Immature natural killer cell (primary cell): ENCODE data around the gene BAIAP2L1. TPM values are rescaled to one million over a fixed set of nuclear protein-coding genes. Genes with fewer than 3 reads are reported as not detected.

Experiments
- DNase-seq, 3 donors: peaks; one replicate each; pipeline ENCODE4 v3.0.0; 2022; ENCODE audit warnings: mixed read lengths in 1 of 3
- H3K27ac Mint-ChIP-seq, 6 donors: one replicate each; pipeline ENCODE4 v1.8.0; 2020; ENCODE audit warnings: mixed read lengths in 6 of 6, mild to moderate bottlenecking in 5 of 6, inconsistent platforms in 4 of 6, moderate library complexity in 3 of 6
- H3K27me3 Mint-ChIP-seq, 3 donors: one replicate each; pipeline ENCODE4 v1.8.0; 2020 to 2021; ENCODE audit warnings: low read depth in 3 of 3, mild to moderate bottlenecking in 3 of 3, mixed read lengths in 3 of 3, moderate library complexity in 3 of 3, inconsistent platforms in 1 of 3
- H3K36me3 Mint-ChIP-seq, 3 donors: one replicate each; pipeline ENCODE4 v1.8.0; 2020; ENCODE audit warnings: mixed read lengths in 3 of 3, inconsistent platforms in 2 of 3, mild to moderate bottlenecking in 2 of 3
- H3K4me1 Mint-ChIP-seq, 2 donors: one replicate each; pipeline ENCODE4 v1.8.0; 2020; ENCODE audit warnings: inconsistent platforms in 2 of 2, mild to moderate bottlenecking in 2 of 2, mixed read lengths in 2 of 2, moderate library complexity in 1 of 2
- H3K4me3 Mint-ChIP-seq, 5 donors: one replicate each; pipeline ENCODE4 v1.8.0; 2020; ENCODE audit warnings: mild to moderate bottlenecking in 5 of 5, mixed read lengths in 5 of 5, inconsistent platforms in 3 of 5, moderate library complexity in 3 of 5
- H3K9me3 Mint-ChIP-seq, 6 donors: one replicate each; pipeline ENCODE4 v1.8.0; 2020; ENCODE audit warnings: mild to moderate bottlenecking in 6 of 6, mixed read lengths in 6 of 6, inconsistent platforms in 4 of 6, moderate library complexity in 3 of 6
- polyA plus RNA-seq, 3 donors: library from polyadenylated mRNA; unstranded; fragments of 300-500 nt; fragmentation: Illumina TruSeq; gene quantifications; one replicate each; pipeline ENCODE4 v1.2.3, GENCODE V29; 2021

The BAIAP2L1 gene
- polyA plus RNA-seq, 3 donors from 2014 or later, result 0.24 to 0.29 (median 0.28) TPM

DNA sequence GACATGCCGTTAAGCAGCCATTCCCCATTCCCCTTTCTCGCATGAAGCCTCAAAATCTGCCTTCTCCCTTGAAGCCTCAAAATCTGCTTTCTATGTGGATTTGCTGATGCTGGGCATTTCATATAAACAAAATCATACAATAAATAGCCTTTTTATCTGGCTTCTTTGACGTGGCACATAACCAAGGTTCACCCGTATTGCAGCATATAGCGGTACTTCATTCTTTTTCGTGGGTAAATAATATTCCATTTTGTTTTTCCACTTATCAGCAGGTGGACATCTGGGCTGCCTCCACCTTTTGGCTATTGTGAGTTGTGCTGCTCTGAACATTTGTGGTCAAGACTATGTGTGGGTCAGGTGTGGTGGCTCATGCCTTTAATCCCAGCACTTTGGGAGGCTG is 62.4 kb downstream of the BAIAP2L1 start:
- no peak overlapping the region for H3K27ac Mint-ChIP-seq
- H3K36me3 Mint-ChIP-seq, result no peaks in the 10 kb centered on the region
- peaks cover 0 to 2% (median 0%) of the 10 kb centered on the region in 3 donors for H3K27me3 Mint-ChIP-seq
- no peak for DNase-seq
- H3K4me1 Mint-ChIP-seq, result no peaks in the 10 kb centered on the region
- no peak overlapping the region for H3K4me3 Mint-ChIP-seq
- H3K9me3 Mint-ChIP-seq, result peaks cover 0 to 7% (median 0%) of the 10 kb centered on the region in 6 donors

DNA sequence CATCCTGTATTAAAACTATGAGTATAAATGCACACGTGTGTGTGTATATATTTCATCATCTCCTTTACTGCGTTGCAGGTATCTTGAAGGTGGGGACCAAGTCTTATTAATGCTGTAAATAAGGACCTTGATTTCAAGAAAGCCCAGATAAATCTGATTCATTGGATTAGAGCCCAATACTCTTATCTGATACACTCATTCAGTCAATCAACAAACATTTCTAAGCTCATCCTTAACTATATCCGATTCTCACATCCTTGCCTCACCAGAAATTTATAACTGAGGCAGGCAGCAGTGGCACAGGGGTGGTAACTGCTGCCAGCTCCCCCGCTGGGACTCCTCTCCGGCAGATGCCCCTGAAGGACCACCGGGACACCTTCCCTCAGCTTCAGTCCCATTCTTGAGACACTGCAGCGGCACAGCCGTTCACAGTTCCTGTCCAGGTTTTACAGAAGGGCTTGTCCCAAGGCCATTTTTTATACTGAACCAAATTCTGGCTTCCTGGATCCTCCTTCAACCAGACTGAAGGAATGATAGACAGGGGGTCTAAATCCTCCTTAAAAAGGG is 65.4 kb downstream of the BAIAP2L1 start:
- H3K27ac Mint-ChIP-seq, result no peak overlapping the region
- no peak overlapping the region for H3K4me3 Mint-ChIP-seq
- DNase-seq, result no peak
- H3K36me3 Mint-ChIP-seq, result no peaks in the 10 kb centered on the region
- H3K27me3 Mint-ChIP-seq, result peaks cover 0 to 1% (median 0%) of the 10 kb centered on the region in 3 donors
- peaks cover 0 to 7% (median 0%) of the 10 kb centered on the region in 6 donors for H3K9me3 Mint-ChIP-seq
- H3K4me1 Mint-ChIP-seq, result no peaks in the 10 kb centered on the region

DNA sequence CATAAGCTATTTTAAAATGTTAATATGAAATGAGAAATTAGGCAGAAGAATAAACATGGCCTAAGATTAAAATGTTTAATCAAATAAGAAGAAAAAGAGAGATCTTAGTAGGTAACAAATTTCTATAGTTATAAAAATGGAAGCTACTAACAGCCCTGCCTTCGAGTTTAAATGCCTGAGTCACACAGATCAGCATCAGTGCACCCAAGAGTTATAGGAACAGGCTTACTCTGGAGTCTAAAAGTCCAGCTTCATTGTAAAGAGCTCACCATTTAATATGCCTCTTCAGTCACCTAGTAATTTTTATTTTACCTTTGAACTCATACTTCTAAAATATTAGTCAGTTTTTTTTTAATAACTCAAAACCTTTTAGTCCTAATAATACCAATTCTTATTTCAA is 66.8 kb downstream of the BAIAP2L1 start:
- Mint-ChIP-seq H3K4me1 (no peaks in the 10 kb centered on the region), H3K9me3 (peaks cover 0 to 2% (median 0%) of the 10 kb centered on the region in 6 donors), H3K36me3 (no peaks in the 10 kb centered on the region), H3K27ac (no peak overlapping the region), H3K27me3 (peaks cover 0 to 4% (median 0%) of the 10 kb centered on the region in 3 donors), H3K4me3 (no peak overlapping the region)
- no peak for DNase-seq

DNA sequence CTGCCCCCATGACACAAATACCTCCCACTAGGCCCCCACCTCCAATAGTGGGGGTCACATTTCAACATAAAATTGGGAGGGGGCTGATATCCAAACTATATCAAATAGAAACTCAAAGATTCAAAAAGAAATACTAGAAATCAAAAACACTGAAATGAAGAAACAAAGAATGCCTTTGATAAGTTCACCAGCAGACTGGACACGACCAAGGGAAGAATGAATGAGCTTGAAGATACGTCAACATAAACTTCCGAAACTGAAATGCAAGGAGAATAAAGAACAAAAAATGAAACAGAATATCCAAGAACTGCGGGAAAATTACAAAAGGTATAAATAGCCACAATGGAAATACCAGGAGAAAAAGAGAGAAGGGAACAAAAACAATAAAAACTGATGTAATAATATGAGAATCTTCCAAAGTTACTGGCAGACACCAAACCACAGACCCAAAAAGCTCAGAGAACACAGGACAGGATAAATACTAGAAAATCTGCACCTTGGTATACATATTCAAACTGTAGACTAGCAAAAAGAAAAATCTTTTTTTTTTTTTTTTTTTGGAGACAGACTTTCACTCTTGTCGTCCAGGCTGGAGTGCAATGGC is 69.9 kb downstream of the BAIAP2L1 start:
- peaks cover 0 to 7% (median 4%) of the 10 kb centered on the region in 3 donors for H3K27me3 Mint-ChIP-seq
- no peak overlapping the region for H3K4me3 Mint-ChIP-seq
- no peak for DNase-seq
- no peaks in the 10 kb centered on the region for H3K4me1 Mint-ChIP-seq
- H3K9me3 Mint-ChIP-seq, result no peaks in the 10 kb centered on the region
- H3K27ac Mint-ChIP-seq, result no peak overlapping the region
- H3K36me3 Mint-ChIP-seq, result no peaks in the 10 kb centered on the region

DNA sequence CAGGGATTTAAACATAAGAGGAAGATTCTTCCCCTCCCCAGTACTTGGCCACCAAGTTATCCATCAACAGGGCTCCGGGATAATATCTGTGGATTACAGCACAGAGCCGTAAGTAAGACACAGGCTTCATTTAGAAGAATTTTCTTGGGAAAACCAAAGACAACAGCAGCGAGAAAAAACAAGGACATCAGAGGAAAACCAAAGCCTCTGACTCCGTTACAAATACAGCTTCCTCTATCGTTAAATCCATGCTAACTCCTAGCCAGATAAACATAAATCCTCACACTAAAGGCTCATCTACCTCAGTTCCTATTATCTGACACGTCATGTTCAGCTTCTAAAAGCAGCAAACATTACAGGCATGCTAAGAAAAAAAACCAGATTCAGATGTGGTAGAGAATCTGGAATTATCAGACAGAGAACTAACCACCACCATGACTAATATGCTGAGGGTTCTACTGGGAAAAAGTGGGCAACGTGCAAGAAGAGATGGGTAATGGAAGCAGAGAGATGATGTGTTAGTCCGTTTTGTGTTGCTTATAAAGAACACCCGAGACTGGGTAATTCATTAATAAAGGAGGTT is 71.0 kb downstream of the BAIAP2L1 start:
- Mint-ChIP-seq H3K27ac (no peak overlapping the region), H3K9me3 (no peaks in the 10 kb centered on the region), H3K4me3 (no peak overlapping the region), H3K27me3 (peaks cover 0 to 7% (median 4%) of the 10 kb centered on the region in 3 donors), H3K36me3 (no peaks in the 10 kb centered on the region), H3K4me1 (no peaks in the 10 kb centered on the region)
- no peak for DNase-seq

DNA sequence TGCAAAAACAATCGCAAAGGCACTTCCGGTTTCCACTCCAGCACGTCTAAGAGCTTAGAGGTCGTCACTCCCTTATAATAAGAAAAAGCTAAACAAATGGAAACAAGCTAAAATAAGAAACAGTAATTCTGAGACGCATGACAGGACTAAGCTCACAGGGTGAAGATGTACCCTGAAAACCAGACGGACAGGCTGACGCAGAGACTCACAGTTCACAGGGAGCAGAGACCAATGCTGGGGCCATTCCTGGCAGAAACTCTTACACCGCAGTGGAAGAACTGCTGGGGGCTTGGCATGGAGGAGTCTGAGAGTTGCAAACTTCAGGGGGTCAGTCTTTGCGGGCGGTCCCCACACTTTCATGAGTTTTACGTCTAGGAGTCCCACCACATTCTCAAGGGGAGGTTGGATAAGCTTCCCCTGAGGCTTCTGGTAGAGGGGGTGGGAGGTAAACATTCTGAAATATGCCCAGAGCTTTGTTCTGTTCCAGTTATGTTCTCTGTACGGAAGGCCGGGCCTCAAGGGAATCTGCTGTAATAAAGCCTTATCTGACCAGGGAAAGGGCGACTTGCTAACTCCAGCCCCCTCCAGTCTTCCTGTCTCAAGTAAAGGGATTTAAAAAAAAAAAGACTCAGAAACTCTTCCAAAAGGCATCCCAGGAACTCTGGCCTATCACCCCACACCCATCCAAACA is 71.6 kb downstream of the BAIAP2L1 start:
- no peaks in the 10 kb centered on the region for H3K4me1 Mint-ChIP-seq
- H3K27me3 Mint-ChIP-seq, result peaks cover 0 to 9% (median 4%) of the 10 kb centered on the region in 3 donors

DNA sequence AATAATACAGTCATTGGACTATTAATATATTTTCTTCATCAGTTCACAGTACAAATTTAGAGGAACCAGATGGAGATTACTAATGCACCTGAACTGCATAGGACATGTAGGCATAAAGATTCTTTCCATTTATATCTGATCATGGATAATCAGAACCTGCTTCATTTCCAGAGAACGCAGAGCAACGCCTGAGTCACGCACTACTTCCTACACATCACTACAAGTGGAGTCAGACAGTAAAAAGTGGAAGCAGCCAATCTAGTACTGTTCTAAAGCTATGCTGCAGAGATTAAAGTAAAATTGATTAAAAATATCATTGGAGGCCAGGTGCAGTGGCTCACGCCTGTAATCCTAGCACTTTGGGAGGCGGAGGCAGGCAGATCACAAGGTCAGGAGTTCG is 76.1 kb downstream of the BAIAP2L1 start:
- no peaks in the 10 kb centered on the region for H3K36me3 Mint-ChIP-seq
- no peak for DNase-seq
- H3K9me3 Mint-ChIP-seq, result no peaks in the 10 kb centered on the region
- H3K4me3 Mint-ChIP-seq, result no peak overlapping the region
- no peak overlapping the region for H3K27ac Mint-ChIP-seq
- no peaks in the 10 kb centered on the region for H3K4me1 Mint-ChIP-seq
- peaks cover 0 to 19% (median 6%) of the 10 kb centered on the region in 3 donors for H3K27me3 Mint-ChIP-seq

More for the DNA sequence above, 71.6 kb downstream of the BAIAP2L1 start:
- Mint-ChIP-seq H3K4me3 (no peak overlapping the region), H3K36me3 (no peaks in the 10 kb centered on the region), H3K9me3 (no peaks in the 10 kb centered on the region), H3K27ac (no peak overlapping the region)
- no peak for DNase-seq

DNA sequence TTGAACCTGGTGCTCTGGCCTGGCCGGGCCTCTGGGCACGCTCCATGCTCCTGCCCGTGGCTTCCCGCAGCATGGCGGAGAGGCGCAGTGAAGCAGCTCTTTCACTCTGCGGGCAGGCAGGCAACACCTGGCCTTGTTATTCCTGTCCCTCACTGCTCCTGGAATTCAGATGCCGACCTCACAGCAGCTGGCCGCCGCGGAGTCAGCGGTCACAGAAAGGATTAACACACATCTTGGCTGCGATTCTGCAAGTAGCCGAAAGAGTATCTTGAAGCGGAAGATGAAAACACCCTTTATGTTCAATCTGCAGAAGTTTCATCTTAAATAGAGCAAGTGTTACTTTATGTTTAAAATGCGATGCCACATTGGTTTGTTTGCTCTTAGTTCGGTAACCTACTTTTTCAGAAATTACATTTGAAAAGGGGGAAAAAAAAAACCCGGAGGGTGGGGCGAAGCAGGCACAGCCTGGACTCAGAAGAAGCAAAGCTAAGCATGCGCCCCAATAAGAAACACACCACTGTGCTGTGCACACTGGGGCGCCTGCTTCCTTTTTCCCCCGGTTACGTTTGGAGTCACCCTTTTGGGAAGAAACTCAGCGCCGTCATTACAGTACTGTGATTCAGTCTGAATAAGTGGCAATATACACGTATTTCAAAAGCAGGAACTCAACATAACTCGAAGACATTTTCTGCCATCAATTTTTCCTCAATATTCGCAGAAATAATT is 77.1 kb downstream of the BAIAP2L1 start:
- H3K4me1 Mint-ChIP-seq, result no peaks in the 10 kb centered on the region
- no peak overlapping the region for H3K4me3 Mint-ChIP-seq
- no peaks in the 10 kb centered on the region for H3K9me3 Mint-ChIP-seq
- H3K27me3 Mint-ChIP-seq, result peaks cover 0 to 18% (median 6%) of the 10 kb centered on the region in 3 donors
- no peaks in the 10 kb centered on the region for H3K36me3 Mint-ChIP-seq
- no peak overlapping the region for H3K27ac Mint-ChIP-seq
- no peak for DNase-seq

DNA sequence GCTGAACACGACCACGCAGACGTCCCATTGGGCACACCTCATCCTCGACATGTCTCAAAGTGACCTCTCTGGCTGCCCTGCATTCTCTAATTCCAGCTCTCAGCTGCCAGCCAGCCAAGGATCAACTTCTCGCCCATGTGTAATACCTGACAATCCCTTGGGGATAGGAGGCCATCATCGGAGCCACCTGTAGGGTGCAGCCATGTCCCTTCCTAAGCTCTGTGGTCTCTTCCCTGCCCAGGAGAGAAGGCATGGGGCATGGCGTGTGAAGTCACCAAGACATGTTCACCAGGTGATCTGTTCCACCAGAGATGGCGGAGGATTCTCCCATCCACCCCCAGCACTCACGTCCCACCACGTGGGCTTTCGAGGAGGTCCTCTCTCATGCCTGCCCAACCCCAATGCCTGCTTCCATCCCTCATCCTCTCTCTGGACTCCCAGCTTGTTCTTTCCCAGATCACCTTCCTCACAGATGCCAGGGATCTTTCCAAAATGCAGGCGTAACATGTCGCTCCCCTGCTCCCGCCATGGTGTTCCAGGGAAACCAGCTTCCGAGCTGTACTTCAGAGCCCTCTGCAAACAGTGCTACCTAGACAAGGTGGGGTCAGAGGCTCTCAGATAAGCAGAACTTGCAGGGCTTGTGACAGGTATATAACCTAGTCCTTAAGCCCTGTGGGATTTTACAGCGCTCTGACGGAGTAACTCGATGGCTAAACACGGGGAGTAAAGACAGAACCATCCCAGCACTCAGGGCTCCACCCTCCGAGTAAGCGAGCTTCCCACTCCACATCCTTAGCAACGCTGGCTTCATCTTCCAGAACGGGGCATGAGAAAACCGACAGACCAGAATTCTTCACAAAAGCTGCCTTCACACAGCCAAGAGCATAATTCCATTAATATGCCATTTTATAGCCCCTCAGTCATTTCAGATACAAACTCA is 78.3 kb downstream of the BAIAP2L1 start:
- H3K27ac Mint-ChIP-seq, result no peak overlapping the region
- peaks cover 0 to 16% (median 6%) of the 10 kb centered on the region in 3 donors for H3K27me3 Mint-ChIP-seq
- H3K36me3 Mint-ChIP-seq, result no peaks in the 10 kb centered on the region
- H3K4me1 Mint-ChIP-seq, result no peaks in the 10 kb centered on the region
- H3K4me3 Mint-ChIP-seq, result no peak overlapping the region
- peaks cover 0 to 2% (median 0%) of the 10 kb centered on the region in 6 donors for H3K9me3 Mint-ChIP-seq
- DNase-seq, result no peak

DNA sequence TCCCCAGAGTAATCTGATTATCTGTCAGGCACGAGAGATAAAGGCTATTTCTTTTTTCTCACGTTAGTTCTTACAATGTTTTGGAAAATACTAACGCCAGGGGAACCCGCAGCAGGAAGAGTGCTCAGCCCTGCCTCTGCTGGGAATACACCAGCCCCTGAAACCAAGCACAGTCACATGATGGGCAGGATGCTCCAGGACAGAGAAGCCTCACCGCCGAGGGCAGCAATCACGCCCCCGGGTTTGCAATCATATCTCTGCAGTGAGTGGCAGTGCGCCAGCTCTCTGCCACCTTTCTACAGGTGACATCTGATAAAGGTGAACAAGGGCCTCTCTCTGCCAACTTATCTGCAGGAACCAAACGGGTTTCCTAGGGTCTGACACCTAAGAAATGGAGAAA is 79.6 kb downstream of the BAIAP2L1 start:
- no peaks in the 10 kb centered on the region for H3K4me1 Mint-ChIP-seq
- H3K9me3 Mint-ChIP-seq, result peaks cover 0 to 2% (median 0%) of the 10 kb centered on the region in 6 donors
- no peak overlapping the region for H3K27ac Mint-ChIP-seq
- DNase-seq, result no peak
- no peaks in the 10 kb centered on the region for H3K36me3 Mint-ChIP-seq
- H3K27me3 Mint-ChIP-seq, result peaks cover 0 to 14% (median 6%) of the 10 kb centered on the region in 3 donors
- H3K4me3 Mint-ChIP-seq, result no peak overlapping the region

DNA sequence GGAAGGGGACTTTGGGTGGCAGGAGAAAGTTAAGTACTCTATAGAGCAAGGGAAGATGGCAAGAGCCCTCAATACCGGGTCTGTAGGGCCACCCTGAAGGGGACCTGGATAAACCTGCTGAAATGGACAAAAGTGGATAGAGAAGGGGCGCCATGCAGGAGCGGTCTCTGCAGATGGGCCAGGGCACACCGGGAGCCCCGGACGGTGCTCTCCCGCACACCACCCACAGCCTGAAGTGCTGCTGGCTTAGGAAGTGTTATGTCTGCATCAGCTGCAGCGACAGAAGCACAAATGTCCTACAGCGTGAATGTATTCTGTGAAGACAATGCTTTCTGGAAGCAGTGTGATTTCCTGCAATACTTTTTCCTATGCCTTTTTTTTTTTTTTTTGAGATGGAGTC is 81.7 kb downstream of the BAIAP2L1 start:
- Mint-ChIP-seq H3K27me3 (peaks cover 0 to 12% (median 6%) of the 10 kb centered on the region in 3 donors), H3K27ac (no peak overlapping the region), H3K36me3 (no peaks in the 10 kb centered on the region)

DNA sequence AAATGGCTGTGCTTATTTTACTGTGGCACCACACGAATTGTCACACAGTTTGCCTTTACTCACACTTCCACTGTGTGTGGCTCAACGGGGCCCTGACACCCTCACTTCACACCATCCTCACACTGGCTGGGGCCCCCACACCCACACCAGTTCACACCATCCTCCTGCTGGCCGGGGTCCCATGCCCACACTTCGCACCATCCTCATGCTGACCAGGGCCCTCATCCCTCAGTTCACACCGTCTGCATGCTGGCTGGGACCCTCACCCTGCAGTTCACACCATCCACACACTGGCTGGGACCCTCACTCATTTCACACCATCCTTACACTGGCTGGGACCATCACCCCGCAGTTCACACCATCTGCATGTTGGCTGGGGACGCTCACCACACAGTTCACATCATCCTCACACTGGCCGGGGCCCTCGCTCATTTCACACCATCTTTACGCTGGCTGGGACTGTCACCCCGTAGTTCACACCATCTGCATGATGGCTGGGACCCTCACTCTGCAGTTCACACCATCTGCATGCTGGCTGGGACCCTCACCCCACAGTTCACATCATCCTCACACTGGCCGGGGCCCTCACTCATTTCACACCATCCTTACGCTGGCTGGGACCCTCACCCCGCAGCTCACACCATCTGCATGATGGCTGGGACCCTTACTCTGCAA is 83.4 kb downstream of the BAIAP2L1 start:
- Mint-ChIP-seq H3K4me3 (no peak overlapping the region), H3K4me1 (no peaks in the 10 kb centered on the region), H3K27me3 (peaks cover 0 to 4% (median 2%) of the 10 kb centered on the region in 3 donors), H3K36me3 (no peaks in the 10 kb centered on the region), H3K27ac (no peak overlapping the region), H3K9me3 (peaks cover 0 to 2% (median 0%) of the 10 kb centered on the region in 6 donors)
- DNase-seq, result no peak

More for the DNA sequence above, 81.7 kb downstream of the BAIAP2L1 start:
- Mint-ChIP-seq H3K4me3 (no peak overlapping the region), H3K9me3 (peaks cover 0 to 2% (median 0%) of the 10 kb centered on the region in 6 donors), H3K4me1 (no peaks in the 10 kb centered on the region)
- no peak for DNase-seq
